ENCODE results near the gene ATP6V1E1.

Gene ATP6V1E1

DNA sequence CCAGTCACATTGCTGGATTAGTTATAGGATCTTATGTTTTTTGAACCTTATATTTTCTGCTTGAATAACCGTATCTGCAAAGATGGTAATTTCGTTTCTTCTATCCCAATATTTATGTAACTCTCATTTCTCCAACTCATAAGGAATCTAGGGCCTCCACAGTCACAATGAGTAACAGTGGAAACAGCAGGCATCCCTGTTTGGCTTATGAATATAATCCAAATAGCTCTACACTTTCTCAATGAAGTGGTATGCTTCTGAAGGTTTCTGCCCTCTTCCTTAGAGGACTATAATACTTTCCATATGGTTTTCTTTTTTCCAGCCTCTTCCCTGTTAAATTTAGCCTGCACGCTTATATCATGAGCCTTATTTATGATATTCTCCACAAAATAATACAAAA is 16.5 kb downstream of the ATP6V1E1 start:
- no peak for TF ChIP-seq POLR2A (IDR thresholded peaks at IDR 0.05; ENCODE audit: low read depth, low read length)
- no peak for FAIRE-seq
- DNase-seq (ENCODE audit: insufficient read length, low spot score), result no peak

DNA sequence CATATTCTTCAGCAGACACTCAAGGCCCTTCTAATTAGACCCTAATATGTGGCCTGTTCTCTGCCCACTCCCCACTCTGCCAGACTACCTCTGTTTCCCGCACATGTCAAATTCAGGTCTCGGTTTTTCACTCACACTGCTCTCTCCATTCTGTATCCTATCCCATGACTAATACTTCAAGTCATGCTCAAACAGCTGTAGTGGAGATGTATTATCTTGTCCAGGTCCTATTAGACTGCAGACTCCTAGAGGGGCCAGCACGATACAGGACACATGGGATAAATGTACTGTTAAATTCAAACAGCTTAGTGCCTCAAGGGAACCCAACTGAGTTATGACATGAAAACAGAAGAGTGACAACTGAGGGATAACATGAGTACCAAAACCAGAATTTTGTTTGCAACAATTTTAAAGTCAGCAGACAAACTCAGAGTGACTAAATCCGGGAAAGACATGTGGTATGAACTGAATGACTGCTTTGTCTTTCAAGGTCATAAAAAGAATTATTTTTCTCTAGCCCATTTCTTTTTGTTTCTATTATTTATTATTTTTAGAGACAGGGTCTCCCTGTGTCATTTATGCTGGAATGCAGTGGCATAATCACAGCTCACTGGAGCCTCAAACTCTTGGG is 20.5 kb downstream of the ATP6V1E1 start:
- TF ChIP-seq POLR2A (IDR thresholded peaks at IDR 0.05; ENCODE audit: low read depth, low read length), result no peak
- FAIRE-seq (no peak), DNase-seq (ENCODE audit: insufficient read length, low spot score) (no peak)

DNA sequence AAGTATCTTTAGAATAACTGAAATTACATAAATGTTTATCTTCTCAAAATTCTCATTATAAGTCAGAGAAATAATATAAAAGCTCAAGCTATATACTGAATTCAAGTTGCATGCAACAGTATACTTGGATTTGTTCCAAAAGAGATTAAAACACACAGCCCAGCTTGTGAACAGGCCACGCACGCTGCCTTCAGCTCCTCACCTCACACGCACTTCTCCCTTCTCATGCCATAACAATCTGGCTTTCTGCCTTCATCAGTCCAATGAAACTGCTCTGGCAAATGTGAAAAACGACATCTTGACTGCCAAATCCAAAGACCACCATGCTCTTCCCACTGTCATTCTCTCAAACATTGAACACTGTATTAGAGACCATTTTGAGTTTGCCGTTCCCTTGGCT is 22.1 kb downstream of the ATP6V1E1 start:
- FAIRE-seq, result no peak
- no peak for TF ChIP-seq POLR2A (IDR thresholded peaks at IDR 0.05; ENCODE audit: low read depth, low read length)
- no peak for DNase-seq (ENCODE audit: insufficient read length, low spot score)

DNA sequence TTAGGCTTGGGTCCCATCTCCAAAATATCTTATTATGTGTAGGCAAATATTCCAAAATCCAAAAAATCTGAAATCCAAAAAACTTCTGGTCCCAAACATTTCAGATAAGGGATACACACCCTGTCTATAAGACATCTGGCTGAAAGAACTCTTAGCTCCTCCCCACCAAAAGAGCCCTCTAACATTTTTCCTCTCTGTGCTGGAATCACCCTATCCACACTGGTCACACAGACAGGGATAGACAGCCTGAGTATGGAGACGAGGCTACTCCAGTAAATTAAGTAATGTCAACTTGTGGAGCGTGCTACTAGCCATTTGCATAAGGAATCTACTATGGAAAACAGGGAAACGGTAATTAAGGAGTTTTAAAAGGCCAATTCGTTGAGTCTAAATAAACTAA is 24.9 kb downstream of the ATP6V1E1 start:
- DNase-seq (ENCODE audit: insufficient read length, low spot score), result no peak
- no peak for TF ChIP-seq POLR2A (IDR thresholded peaks at IDR 0.05; ENCODE audit: low read depth, low read length)
- no peak for FAIRE-seq

- TF ChIP-seq POLR2A (IDR thresholded peaks at IDR 0.05; ENCODE audit: low read depth, low read length), result no peak
- DNase-seq (ENCODE audit: insufficient read length, low spot score) (no peak), FAIRE-seq (no peak)
Observed at GRCh38 chr22:17601031-17601430, 27.5 kb downstream of the ATP6V1E1 start.

DNA sequence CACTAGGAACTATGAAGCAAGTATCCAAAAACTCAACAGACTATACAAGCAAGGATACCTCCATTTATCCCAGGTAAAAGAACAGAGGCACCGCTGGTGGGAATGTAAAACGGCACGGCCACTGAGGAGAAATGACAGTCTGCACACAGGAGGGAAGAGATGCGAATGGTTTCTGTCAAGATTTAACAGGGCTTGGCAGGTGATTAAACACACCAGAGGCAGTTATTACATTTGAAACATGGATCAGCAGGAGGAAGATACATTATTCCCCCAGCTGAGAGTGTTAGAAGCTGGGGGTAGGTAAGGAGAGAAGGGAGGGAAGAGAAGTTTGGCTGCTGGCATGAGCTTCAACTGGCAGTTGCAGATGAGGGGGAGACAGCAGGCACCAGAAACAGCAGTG is 30.2 kb downstream of the ATP6V1E1 start:
- DNase-seq (ENCODE audit: insufficient read length, low spot score) (no peak), FAIRE-seq (no peak)

GRCh38 chr22:17597217-17597616 is 31.3 kb downstream of the ATP6V1E1 start:
- TF ChIP-seq POLR2A (IDR thresholded peaks at IDR 0.05; ENCODE audit: low read depth, low read length), result no peak
- FAIRE-seq, result no peak
- no peak for DNase-seq (ENCODE audit: insufficient read length, low spot score)

More for the DNA sequence above, 30.2 kb downstream of the ATP6V1E1 start:
- no peak for TF ChIP-seq POLR2A (IDR thresholded peaks at IDR 0.05; ENCODE audit: low read depth, low read length)

DNA sequence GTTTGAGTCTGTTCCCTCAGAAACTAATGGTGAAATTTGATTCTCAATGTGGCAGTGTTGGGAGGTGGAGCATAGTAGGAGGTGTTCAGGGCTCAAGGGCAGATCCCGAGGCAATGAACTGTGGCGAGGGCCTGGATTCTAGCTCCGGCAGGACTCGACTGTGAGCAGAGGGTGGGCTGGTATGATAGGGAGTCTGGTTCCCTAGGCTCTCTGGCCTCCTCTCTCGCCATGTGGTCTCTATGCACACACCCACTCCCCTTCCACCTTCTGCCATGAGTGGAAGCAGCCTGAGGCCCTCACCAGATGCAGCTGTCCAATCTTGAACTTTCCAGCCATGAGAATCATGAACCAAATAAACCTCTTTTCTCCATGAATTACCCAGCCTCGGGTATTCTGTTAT is 32.3 kb downstream of the ATP6V1E1 start:
- FAIRE-seq (no peak), DNase-seq (ENCODE audit: insufficient read length, low spot score) (no peak)
- TF ChIP-seq POLR2A (IDR thresholded peaks at IDR 0.05; ENCODE audit: low read depth, low read length), result no peak

- DNase-seq (ENCODE audit: insufficient read length, low spot score) (no peak), FAIRE-seq (no peak)
- TF ChIP-seq POLR2A (IDR thresholded peaks at IDR 0.05; ENCODE audit: low read depth, low read length), result no peak
Observed at GRCh38 chr22:17592201-17592600, 36.3 kb downstream of the ATP6V1E1 start.

GRCh38 chr22:17590586-17590985 is 38.0 kb downstream of the ATP6V1E1 start:
- DNase-seq (ENCODE audit: insufficient read length, low spot score), result no peak
- TF ChIP-seq POLR2A (IDR thresholded peaks at IDR 0.05; ENCODE audit: low read depth, low read length), result no peak
- no peak for FAIRE-seq

GRCh38 chr22:17589810-17590375 is 38.7 kb downstream of the ATP6V1E1 start:
- TF ChIP-seq POLR2A (IDR thresholded peaks at IDR 0.05; ENCODE audit: low read depth, low read length), result no peak
- DNase-seq (ENCODE audit: insufficient read length, low spot score) (no peak), FAIRE-seq (no peak)

DNA sequence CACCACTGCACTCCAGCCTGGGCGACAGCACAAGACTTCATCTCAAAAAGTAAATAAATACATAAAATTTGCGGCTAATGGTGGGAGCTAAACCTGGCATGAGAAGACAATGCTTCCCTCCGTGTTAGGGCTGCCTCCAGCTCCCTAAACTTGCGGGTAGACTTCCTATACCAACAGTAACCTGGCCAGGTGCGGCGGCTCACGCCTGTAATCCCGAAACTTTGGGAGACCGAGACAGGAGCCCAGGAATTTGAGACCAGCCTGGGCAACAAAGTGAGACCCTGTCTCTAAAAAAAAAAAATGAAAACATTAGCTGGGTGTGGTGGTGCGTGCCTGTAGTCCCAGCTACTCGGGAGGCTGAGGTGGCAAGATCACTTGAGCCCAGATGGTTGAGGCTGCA is 39.9 kb downstream of the ATP6V1E1 start:
- DNase-seq (ENCODE audit: insufficient read length, low spot score), result no peak
- no peak for TF ChIP-seq POLR2A (IDR thresholded peaks at IDR 0.05; ENCODE audit: low read depth, low read length)
- no peak for FAIRE-seq

GRCh38 chr22:17587629-17588028 is 40.9 kb downstream of the ATP6V1E1 start:
- no peak for TF ChIP-seq POLR2A (IDR thresholded peaks at IDR 0.05; ENCODE audit: low read depth, low read length)
- FAIRE-seq, result no peak
- DNase-seq (ENCODE audit: insufficient read length, low spot score), result no peak

- DNase-seq (ENCODE audit: insufficient read length, low spot score) (no peak), FAIRE-seq (no peak)
- TF ChIP-seq POLR2A (IDR thresholded peaks at IDR 0.05; ENCODE audit: low read depth, low read length), result no peak
Observed at GRCh38 chr22:17586831-17587440, 41.6 kb downstream of the ATP6V1E1 start.

DNA sequence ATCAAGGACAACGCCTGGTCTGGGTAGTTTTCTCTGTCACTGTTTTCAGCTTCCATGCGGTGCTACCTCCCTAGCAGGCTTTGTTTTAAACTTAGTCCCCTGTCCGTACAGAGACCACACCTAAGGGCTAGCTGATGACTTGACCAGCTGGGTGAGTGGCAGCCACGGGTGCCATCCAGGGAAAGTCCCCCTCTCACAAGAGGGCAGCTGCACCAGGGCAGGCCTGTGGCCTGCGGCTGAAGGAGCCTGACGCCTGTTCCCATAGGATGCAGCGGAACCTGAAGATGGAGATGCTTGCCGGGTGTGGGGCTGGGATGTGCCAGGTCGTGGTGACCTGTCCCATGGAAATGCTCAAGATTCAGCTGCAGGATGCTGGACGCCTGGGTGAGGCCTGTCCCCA is 45.4 kb downstream of the ATP6V1E1 start:
- DNase-seq (ENCODE audit: insufficient read length, low spot score) (no peak), FAIRE-seq (no peak)
- TF ChIP-seq POLR2A (IDR thresholded peaks at IDR 0.05; ENCODE audit: low read depth, low read length), result no peak

Data from H54 (cell line).